T-cell (primary cell): Measurements from ENCODE around the gene KAT2A. TPM values are rescaled to one million over a fixed set of nuclear protein-coding genes. Genes with fewer than 3 reads are reported as not detected.

Source experiments
- ATAC-seq, 4 experiments: fragments of 200-7000 bp in 3 of 4; fragments of 150-1000 bp in 1 of 4; cut with Tn5 transposase; replicated peaks in 1 of 4; 1 replicate in 3 of 4; 2 replicates in 1 of 4; pipeline ENCODE4 v1.10.0; 2021; ENCODE audit warnings: moderate library complexity in 3 of 4, mild to moderate bottlenecking in 2 of 4, moderate number of reproducible peaks in 1 of 4
- CTCF ChIA-PET, 2 donors: fragments of 300-600 bp; sonication (Branson Sonifier 250); formaldehyde crosslinking; loops; one replicate each; lab custom pipeline; 2022; ENCODE audit warnings: antibody characterized with exemption in 2 of 2; lab: Charles Lee
- POLR2A ChIA-PET, 2 donors: fragments of 300-600 bp; sonication (Branson Sonifier 250); formaldehyde crosslinking; loops; one replicate each; lab custom pipeline; 2022; ENCODE audit warnings: antibody characterized with exemption in 2 of 2; lab: Charles Lee
- DNase-seq, 35 experiments: peaks; one replicate each; pipeline versions ENCODE4 v3.0.0 to v3.0.0-alpha.2; 2013 to 2023
- H3K27ac ChIP-seq: one replicate; pipeline ENCODE4 v1.5.1; 2013; ENCODE audit warnings: low read length
- H3K27me3 ChIP-seq, 2 experiments: replicated peaks in 1 of 2; 1 replicate in 1 of 2; 2 replicates in 1 of 2; pipeline versions ENCODE4 v1.6.1 to v1.7.0; 2013; ENCODE audit warnings: low read length in 1 of 2, mixed read lengths in 1 of 2; ENCODE audit not compliant: control insufficient read depth in 2 of 2, insufficient read depth in 2 of 2; ENCODE audit errors: extremely low read depth in 1 of 2
- H3K36me3 ChIP-seq, 2 donors: 1 replicate in 1 of 2; 2 replicates in 1 of 2; pipeline versions ENCODE4 v1.6.1 to v1.7.0; 2013; ENCODE audit warnings: low read length in 1 of 2; ENCODE audit not compliant: control insufficient read depth in 2 of 2, insufficient read depth in 1 of 2; ENCODE audit errors: extremely low read depth in 1 of 2
- H3K4me1 ChIP-seq, 2 experiments: 1 replicate in 1 of 2; 2 replicates in 1 of 2; pipeline versions ENCODE4 v1.6.1 to v1.7.0; 2013; ENCODE audit warnings: low read length in 2 of 2, mixed read lengths in 1 of 2; ENCODE audit not compliant: insufficient read depth in 2 of 2, control insufficient read depth in 1 of 2; ENCODE audit errors: extremely low read depth in 1 of 2
- H3K4me3 ChIP-seq, 2 donors: 1 replicate in 1 of 2; 2 replicates in 1 of 2; pipeline versions ENCODE4 v1.5.1 to v1.7.0; 2013; ENCODE audit warnings: mild to moderate bottlenecking in 2 of 2, low read length in 1 of 2, moderate library complexity in 1 of 2; ENCODE audit not compliant: control insufficient read depth in 1 of 2; ENCODE audit errors: extremely low read depth in 1 of 2
- H3K9me3 ChIP-seq: 2 replicates; pipeline ENCODE4 v1.7.0; 2013
- H3K27ac Mint-ChIP-seq, 2 donors: one replicate each; pipeline ENCODE4 v1.8.0; 2020 to 2021; ENCODE audit warnings: mild to moderate bottlenecking in 2 of 2, mixed read lengths in 2 of 2
- H3K27me3 Mint-ChIP-seq, 2 donors: one replicate each; pipeline ENCODE4 v1.8.0; 2021 to 2022; ENCODE audit warnings: mixed read lengths in 2 of 2
- H3K36me3 Mint-ChIP-seq: one replicate; pipeline ENCODE4 v1.8.0; 2021; ENCODE audit warnings: mixed read lengths
- H3K4me1 Mint-ChIP-seq, 3 donors: one replicate each; pipeline ENCODE4 v1.8.0; 2020 to 2022; ENCODE audit warnings: mixed read lengths in 3 of 3, mild to moderate bottlenecking in 1 of 3
- H3K4me3 Mint-ChIP-seq, 3 donors: one replicate each; pipeline ENCODE4 v1.8.0; 2020 to 2022; ENCODE audit warnings: mild to moderate bottlenecking in 3 of 3, mixed read lengths in 3 of 3, moderate library complexity in 3 of 3
- H3K9me3 Mint-ChIP-seq, 3 donors: one replicate each; pipeline ENCODE4 v1.8.0; 2020 to 2022; ENCODE audit warnings: mixed read lengths in 3 of 3
- WGBS: methylation state at CpG from one replicate; pipeline ENCODE4 v1.1.5; 2013; ENCODE audit warnings: missing lambda C conversion rate; ENCODE audit not compliant: insufficient coverage; 5-methylcytosine and 5-hydroxymethylcytosine counted together
- total RNA-seq, 35 experiments: library from RNA in 6 of 35; stranded (reverse) in 6 of 35; fragments of 120-200 nt in 1 of 35; gene quantifications; one replicate each; pipeline versions ENCODE4 v1.2.1 to v1.2.4 and lab custom pipeline; 2013 to 2026

Gene KAT2A
- total RNA-seq, 5 donors from 2014 or later (not counting 1 experiment from before 2014, with no cell fraction given), result 41.1 to 75.5 (median 61.1) TPM

GRCh38 chr17:42087042-42087701 is 34.0 kb downstream of the KAT2A start:
- ChIA-PET CTCF (no interaction called here), POLR2A (interaction anchor here in 1 of 2 donors (1.0 kb wide), 1 partner anchor 22 kb away, joined by 5 read pairs; no protein-coding TSS in a partner anchor)
- DNase-seq, result no peak
- Histone ChIP-seq H3K4me3 (no peak overlapping the region), H3K27me3 (peaks cover 0 to 30% of the 10 kb centered on the region in 2 experiments), H3K9me3 (no peaks in the 10 kb centered on the region), H3K4me1 (no peaks in the 10 kb centered on the region), H3K36me3 (no peaks in the 10 kb centered on the region), H3K27ac (no peak overlapping the region)
- Mint-ChIP-seq H3K4me1 (no peaks in the 10 kb centered on the region), H3K36me3 (no peaks in the 10 kb centered on the region), H3K27me3 (peaks cover 5 to 17% of the 10 kb centered on the region in 2 donors), H3K4me3 (no peak overlapping the region), H3K9me3 (no peaks in the 10 kb centered on the region), H3K27ac (no peak overlapping the region)
- WGBS, result 86% methylated on average over 4 of the region's 7 CpGs
- no peak for ATAC-seq

- CTCF ChIA-PET, result no interaction called here
Measured at GRCh38 chr17:42081516-42082129, 39.5 kb downstream of the KAT2A start.

GRCh38 chr17:42079541-42079940 is 41.6 kb downstream of the KAT2A start:
- Mint-ChIP-seq H3K27me3 (peaks cover 3 to 5% of the 10 kb centered on the region in 2 donors), H3K9me3 (no peaks in the 10 kb centered on the region), H3K4me3 (no peak overlapping the region), H3K27ac (no peak overlapping the region), H3K4me1 (no peaks in the 10 kb centered on the region), H3K36me3 (no peaks in the 10 kb centered on the region)
- no peaks in the 10 kb centered on the region for H3K36me3 ChIP-seq
- ChIA-PET CTCF (interaction anchor here in 1 of 2 donors (0.7 kb wide), 1 partner anchor 40 kb away, joined by 3 read pairs; no protein-coding TSS in a partner anchor), POLR2A (no interaction called here)
- H3K27me3 ChIP-seq, result peaks cover 0 to 21% of the 10 kb centered on the region in 2 experiments
- DNase-seq (no peak), ATAC-seq (no peak)
- H3K27ac ChIP-seq, result no peak overlapping the region
- no peaks in the 10 kb centered on the region for H3K9me3 ChIP-seq
- H3K4me1 ChIP-seq, result no peaks in the 10 kb centered on the region
- no peak overlapping the region for H3K4me3 ChIP-seq
- no CpG with 5 or more reads among the region's 2 CpGs for WGBS

More at GRCh38 chr17:42081516-42082129, 39.5 kb downstream of the KAT2A start:
- ATAC-seq, result no peak
- 71% methylated on average over 9 of the region's 9 CpGs for WGBS
- Histone ChIP-seq H3K4me1 (no peaks in the 10 kb centered on the region), H3K36me3 (no peaks in the 10 kb centered on the region), H3K27me3 (peaks cover 0 to 24% of the 10 kb centered on the region in 2 experiments), H3K4me3 (no peak overlapping the region), H3K27ac (no peak overlapping the region), H3K9me3 (no peaks in the 10 kb centered on the region)
- Mint-ChIP-seq H3K36me3 (no peaks in the 10 kb centered on the region), H3K27ac (no peak overlapping the region), H3K4me1 (no peaks in the 10 kb centered on the region), H3K9me3 (no peaks in the 10 kb centered on the region), H3K27me3 (no peaks in the 10 kb centered on the region), H3K4me3 (no peak overlapping the region)
- no peak for DNase-seq
- POLR2A ChIA-PET, result interaction anchor here in 1 of 2 donors (0.5 kb wide), 1 partner anchor 58 kb away, joined by 3 read pairs; no protein-coding TSS in a partner anchor

GRCh38 chr17:42078396-42079043 is 42.6 kb downstream of the KAT2A start:
- ATAC-seq (no peak), DNase-seq (no peak)
- Mint-ChIP-seq H3K27me3 (peaks cover 3 to 11% of the 10 kb centered on the region in 2 donors), H3K9me3 (no peaks in the 10 kb centered on the region), H3K36me3 (no peaks in the 10 kb centered on the region), H3K4me1 (no peaks in the 10 kb centered on the region), H3K4me3 (no peak overlapping the region), H3K27ac (no peak overlapping the region)
- Histone ChIP-seq H3K9me3 (no peaks in the 10 kb centered on the region), H3K4me3 (no peak overlapping the region), H3K4me1 (no peaks in the 10 kb centered on the region), H3K27me3 (peaks cover 0 to 24% of the 10 kb centered on the region in 2 experiments), H3K27ac (no peak overlapping the region), H3K36me3 (no peaks in the 10 kb centered on the region)
- ChIA-PET CTCF (no interaction called here), POLR2A (no interaction called here)
- 80% methylated on average over 1 of the region's 8 CpGs for WGBS

- no peaks in the 10 kb centered on the region for H3K36me3 ChIP-seq
- Mint-ChIP-seq H3K4me3 (no peak overlapping the region), H3K27me3 (peaks cover 3 to 19% of the 10 kb centered on the region in 2 donors), H3K27ac (no peak overlapping the region), H3K4me1 (peaks cover 1 to 7% (median 2%) of the 10 kb centered on the region in 3 donors), H3K36me3 (no peaks in the 10 kb centered on the region), H3K9me3 (no peaks in the 10 kb centered on the region)
- ChIA-PET CTCF (no interaction called here), POLR2A (interaction anchor here in 1 of 2 donors (0.5 kb wide), 1 partner anchor 128 kb away, joined by 3 read pairs; no protein-coding TSS in a partner anchor)
- peaks cover 0 to 2% of the 10 kb centered on the region in 2 experiments for H3K4me1 ChIP-seq
- ATAC-seq, result no peak
- H3K4me3 ChIP-seq, result no peak overlapping the region
- no peak for DNase-seq
- H3K27me3 ChIP-seq, result peaks cover 0 to 32% of the 10 kb centered on the region in 2 experiments
- 67% methylated on average over 1 of the region's 5 CpGs for WGBS
- H3K27ac ChIP-seq, result no peak overlapping the region
- no peaks in the 10 kb centered on the region for H3K9me3 ChIP-seq
Measured at GRCh38 chr17:42077755-42078154, 43.4 kb downstream of the KAT2A start.

- Mint-ChIP-seq H3K9me3 (no peaks in the 10 kb centered on the region), H3K4me1 (peaks cover 2 to 7% (median 4%) of the 10 kb centered on the region in 3 donors), H3K27ac (no peak overlapping the region), H3K4me3 (no peak overlapping the region), H3K36me3 (no peaks in the 10 kb centered on the region), H3K27me3 (peaks cover 3 to 21% of the 10 kb centered on the region in 2 donors)
- 100% methylated on average over 1 of the region's 4 CpGs for WGBS
- peaks cover 0 to 34% of the 10 kb centered on the region in 2 experiments for H3K27me3 ChIP-seq
- H3K27ac ChIP-seq, result no peak overlapping the region
- POLR2A ChIA-PET, result no interaction called here
- no peaks in the 10 kb centered on the region for H3K9me3 ChIP-seq
- no peak overlapping the region for H3K4me3 ChIP-seq
- ATAC-seq (no peak), DNase-seq (no peak)
- H3K36me3 ChIP-seq, result no peaks in the 10 kb centered on the region
- CTCF ChIA-PET, result interaction anchor here in 1 of 2 donors (0.6 kb wide), 1 partner anchor 16 kb away, joined by 3 read pairs; no protein-coding TSS in a partner anchor
- peaks cover 2 to 8% of the 10 kb centered on the region in 2 experiments for H3K4me1 ChIP-seq
Measured at GRCh38 chr17:42076797-42077559, 44.2 kb downstream of the KAT2A start.
